ENCODE results near the gene CCDC150.
"Not testable (repeated sequence)": the region's sequence is repeated elsewhere in the genome, so short reads cannot be mapped to it uniquely, and the experiment has no call there.

The CCDC150 gene

DNA sequence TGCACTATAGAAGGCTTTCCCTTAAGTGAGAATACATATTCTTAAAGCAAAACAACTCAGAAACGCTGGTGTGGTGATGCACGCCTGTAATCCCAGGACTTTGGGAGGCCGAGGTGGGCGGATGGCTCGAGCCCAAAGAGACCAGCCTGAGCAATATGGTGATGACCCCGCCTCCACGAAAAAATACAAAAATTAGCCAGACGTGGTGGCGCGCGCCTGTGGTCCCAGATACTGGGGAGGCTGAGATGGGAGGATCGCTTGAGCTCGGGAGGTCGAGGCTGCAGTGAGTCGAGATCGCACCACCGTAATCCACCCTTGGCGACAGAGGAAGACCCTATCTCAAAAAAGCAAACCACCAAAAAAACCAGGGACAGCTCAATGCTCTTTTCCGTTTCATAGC, 750 bp upstream of the CCDC150 start:
- no peak for DNase-seq

DNA sequence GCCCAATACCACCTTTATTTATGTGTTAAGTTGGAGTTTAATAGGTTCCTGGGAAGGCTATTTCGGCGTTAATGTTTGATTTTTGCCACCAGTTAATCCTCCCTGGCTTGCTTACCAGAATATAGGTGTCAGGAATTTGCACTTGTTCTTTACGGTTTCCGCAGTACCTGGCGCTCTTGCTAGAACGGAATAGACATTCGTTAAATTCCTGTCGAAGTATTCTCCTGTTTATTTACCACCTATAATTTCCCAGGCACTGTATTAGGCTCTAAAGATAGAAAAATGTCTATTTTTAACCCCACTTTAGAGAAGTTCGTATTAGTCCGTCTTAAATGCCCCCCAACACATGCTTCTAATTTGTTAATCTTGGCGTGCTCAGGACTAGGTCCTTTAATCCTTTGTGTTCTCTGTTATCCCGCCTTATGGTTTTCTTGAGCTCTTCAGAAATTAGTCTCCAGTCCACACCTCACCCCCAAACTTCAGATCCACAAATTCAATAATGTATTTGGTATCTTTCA, 575 bp downstream of the CCDC150 start:
- DNase-seq: no peak

GRCh38 chr2:196649202-196649601, 9.7 kb downstream of the CCDC150 start:
- DNase-seq: no peak

DNA sequence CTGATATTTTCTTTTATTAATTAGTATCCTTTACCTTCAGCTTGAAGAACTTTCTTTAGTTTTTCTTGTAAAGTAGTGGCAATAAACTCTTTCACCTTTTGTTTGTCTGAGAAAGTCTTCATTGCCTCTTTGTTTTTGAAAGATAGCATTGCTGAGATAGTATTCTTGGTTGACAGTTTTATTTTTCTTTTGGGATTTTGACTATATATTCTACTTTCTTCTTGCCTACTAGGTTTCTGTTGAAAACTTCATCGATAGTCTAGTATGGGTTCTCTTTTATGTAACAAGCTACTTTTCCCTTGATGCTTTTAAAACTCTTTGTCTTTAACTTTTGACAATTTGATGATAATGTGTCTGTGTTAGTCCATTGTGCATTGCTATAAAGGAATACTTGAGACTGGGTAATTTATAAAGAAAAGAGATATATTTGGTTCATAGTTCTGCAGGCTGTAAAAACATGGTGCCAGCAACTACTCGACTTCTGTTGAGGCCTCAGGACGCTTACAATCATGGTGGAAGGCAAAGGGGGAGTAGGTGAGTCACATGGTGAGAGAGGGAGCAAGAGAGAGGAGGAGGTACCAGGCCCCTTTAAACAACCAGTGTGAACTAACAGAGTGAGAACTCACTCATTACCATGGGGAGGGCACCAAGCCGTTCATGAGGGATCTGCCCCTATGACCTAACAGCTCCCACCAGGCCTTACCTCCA, 12.0 kb downstream of the CCDC150 start:
- no peak for DNase-seq

- no peak for DNase-seq
Measured at GRCh38 chr2:196652869-196653268, 13.4 kb downstream of the CCDC150 start.

DNA sequence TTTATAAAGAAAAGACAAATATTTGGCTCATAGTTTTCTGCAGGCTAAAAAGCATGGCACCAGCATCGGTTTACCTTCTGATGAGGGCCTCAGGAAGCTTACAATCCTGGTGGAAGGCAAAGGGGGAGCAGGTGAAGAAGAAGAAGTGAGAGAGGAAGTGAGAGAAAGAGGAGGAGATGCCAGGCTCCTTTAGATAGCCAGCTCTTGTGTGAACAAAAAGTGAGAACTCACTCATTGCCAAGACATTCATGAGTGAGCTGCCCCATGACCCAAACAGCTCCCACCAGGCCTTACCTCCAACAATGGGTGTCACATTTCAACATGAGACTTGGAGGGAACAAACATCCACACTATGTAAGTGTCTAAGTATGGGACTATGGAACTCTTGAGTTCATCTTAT, 14.3 kb downstream of the CCDC150 start:
- DNase-seq: no peak

DNA sequence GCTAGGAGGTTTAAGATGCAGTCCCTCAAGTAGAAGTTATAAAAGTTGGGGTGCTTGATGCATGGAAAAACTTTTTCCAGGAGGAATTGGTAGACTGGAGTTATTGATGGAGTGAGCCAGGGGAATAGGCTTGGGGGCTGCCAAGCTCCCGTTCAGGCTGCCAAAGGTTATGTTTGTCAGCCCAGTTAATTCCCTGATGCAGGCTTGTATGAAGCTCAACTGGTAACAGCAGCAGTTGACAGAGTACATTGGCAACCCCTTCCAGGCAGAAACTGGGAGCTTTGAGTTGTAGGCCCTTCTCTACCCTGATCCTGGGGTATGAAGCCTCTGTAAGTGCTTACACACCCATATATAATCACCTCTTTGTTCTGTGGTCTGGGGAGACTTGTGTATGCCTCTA, 16.2 kb downstream of the CCDC150 start:
- DNase-seq: no peak

DNA sequence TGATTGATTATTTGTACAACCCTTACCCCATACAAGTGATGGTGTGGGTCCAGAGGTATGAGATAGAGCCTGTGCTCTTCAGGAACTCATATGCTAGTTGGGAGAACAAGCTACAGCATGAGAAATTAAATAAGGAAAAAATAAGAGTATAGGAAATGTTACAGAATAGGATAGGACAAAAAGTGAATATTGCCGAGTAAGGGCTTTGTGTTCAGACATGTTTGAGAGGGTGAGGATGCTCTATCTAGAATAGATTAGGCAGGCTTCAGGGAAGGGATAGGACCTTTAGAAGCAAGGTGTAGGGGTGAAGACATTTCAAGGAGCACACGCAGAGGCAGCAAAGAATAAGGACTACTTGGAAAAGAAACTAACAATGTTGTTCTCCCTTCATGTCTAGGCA, 17.8 kb downstream of the CCDC150 start:
- no peak for DNase-seq

DNA sequence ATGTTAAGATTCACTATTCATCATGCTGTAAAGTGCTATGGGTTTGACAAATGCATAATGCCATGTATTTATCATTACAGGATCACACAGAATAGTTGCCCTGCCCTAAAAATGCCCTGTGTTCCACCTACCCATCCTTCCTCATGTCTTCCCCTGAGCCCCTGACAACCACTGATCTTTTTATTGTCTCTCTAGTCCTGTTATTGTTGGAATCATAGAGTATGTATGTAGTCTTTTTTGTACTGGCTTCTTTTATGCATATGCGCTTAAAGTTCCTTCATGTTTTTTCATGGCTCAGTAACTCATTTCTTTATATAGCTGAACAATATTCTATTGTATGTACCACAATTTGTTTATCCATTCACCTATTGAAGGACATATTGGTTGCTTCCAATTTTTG, 20.3 kb downstream of the CCDC150 start:
- no peak for DNase-seq

DNA sequence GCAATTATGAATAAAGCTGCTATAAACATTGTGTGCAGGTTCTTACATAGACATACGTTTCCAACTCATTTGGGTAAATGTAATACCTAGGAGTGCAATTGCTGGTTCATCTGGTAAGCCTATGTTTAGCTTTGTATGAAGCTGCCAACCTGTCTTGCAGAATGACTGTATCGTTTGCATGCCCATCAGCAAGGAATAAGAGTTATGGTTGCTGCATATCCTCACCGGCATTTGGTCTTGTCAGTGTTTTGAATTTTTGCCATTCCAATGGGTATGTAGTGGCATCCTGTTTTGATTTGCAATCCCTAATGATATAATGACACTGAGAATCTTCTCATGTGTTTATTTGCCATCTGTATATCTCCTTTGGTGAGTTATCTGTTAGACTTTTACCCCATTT, 20.7 kb downstream of the CCDC150 start:
- no peak for DNase-seq

GRCh38 chr2:196670342-196670741, 30.8 kb downstream of the CCDC150 start:
- no peak for DNase-seq

GRCh38 chr2:196675963-196676362, 36.4 kb downstream of the CCDC150 start:
- DNase-seq: no peak

GRCh38 chr2:196677404-196677803, 37.9 kb downstream of the CCDC150 start:
- DNase-seq: no peak

DNA sequence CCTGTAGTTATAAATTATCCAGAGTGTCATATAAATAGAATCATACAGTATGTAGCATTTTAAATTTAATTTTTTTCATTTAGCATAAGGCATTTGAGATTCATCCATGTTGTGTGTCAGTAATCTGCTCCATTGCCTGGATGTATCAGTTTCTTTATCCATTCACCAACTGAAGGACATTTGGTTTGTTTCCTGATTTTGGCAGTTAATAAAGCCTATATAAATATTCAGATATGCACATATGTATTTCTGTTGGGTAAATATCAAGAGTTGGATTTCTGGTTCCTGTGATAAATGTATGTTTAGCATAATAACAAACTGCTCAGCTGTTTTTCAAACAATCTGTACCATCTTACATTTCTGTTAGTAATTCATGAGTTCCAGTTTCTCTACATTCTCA, 39.9 kb downstream of the CCDC150 start:
- no peak for DNase-seq

GRCh38 chr2:196681510-196681909, 42.0 kb downstream of the CCDC150 start:
- no peak for DNase-seq

DNA sequence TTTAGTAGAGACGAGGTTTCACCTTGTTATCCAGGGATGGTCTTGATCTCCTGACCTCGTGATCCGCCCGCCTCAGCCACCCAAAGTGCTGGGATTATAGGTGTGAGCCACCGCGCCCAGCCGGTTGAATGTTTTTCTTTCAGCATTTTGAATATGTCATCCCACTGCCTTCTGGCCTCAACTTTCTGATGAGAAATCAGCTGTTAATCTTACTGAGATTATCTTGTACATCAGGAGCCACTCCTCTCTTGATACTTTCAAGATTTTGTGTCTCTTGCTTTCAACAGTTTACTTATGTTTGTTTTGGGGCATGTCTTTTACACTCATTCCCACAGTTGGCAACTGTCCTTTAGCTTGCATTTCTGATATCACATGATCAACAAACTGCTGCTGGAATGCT, 46.3 kb downstream of the CCDC150 start:
- DNase-seq: no peak

GRCh38 chr2:196686737-196687136, 47.2 kb downstream of the CCDC150 start:
- not testable (repeated sequence) for DNase-seq

GRCh38 chr2:196696423-196697079, 57.0 kb downstream of the CCDC150 start:
- DNase-seq: no peak

GRCh38 chr2:196697825-196698224, 58.3 kb downstream of the CCDC150 start:
- DNase-seq: no peak

- DNase-seq: no peak
Measured at GRCh38 chr2:196702641-196703040, 63.1 kb downstream of the CCDC150 start.

- DNase-seq: no peak
Measured at GRCh38 chr2:196703695-196704094, 64.2 kb downstream of the CCDC150 start.

GRCh38 chr2:196710056-196710455, 70.5 kb downstream of the CCDC150 start:
- DNase-seq: not testable (repeated sequence)

DNA sequence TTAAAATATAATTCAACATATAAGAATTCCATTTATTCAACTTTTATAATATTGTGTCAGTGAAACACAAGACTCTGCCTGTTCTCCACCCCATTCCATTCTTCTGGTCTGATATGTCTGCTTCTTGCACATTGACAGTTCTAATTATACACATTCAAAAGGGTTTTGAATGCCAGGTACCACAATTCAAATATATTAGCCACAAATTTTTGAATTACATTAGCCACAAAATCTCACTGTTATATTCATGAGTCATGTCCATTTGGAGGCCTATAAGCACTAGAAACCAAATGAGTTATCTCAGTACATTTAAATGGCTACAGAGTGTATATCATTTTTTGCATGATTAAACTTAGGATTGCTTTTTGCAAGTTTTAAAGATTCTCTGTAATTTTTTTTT, 72.1 kb downstream of the CCDC150 start:
- no peak for DNase-seq

DNA sequence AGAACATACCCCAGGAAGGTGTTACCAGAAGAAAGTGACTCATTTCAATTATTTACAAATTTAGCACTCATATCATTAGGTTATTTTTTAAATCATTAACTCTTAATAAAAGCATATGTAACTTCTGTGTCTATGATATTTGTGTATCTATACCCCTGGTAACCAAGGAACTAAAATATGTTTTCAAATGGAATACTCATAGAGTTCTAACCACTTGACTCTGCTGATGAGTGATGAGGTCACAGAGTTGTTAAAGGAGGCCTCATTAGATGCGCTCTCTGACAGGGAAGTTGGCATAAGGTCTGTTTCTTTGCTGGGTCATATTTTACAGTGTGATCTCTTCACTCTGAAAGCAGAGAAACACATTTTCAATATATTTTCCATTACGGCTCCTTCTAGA, 73.4 kb downstream of the CCDC150 start:
- DNase-seq: no peak
